GM21367 (cell line): Measurements from ENCODE around the gene JADE1.

ENCODE experiments used
- ATAC-seq: cut with Tn5 transposase; IDR thresholded peaks from one replicate; pipeline ENCODE4 v1.9.1; 2021; ENCODE audit not compliant: unreplicated experiment

Gene JADE1

GRCh38 chr4:128809477-128810330 lies at the start of gene JADE1:
Gene JADE1, plus strand, starts transcription at chr4:128809700. Its CDS starts 22,059 bp downstream, at chr4:128831759.
- ATAC-seq: peak; percentile 44

- ATAC-seq: no peak
Measured at GRCh38 chr4:128766781-128767180, 42.7 kb upstream of the JADE1 start.

DNA sequence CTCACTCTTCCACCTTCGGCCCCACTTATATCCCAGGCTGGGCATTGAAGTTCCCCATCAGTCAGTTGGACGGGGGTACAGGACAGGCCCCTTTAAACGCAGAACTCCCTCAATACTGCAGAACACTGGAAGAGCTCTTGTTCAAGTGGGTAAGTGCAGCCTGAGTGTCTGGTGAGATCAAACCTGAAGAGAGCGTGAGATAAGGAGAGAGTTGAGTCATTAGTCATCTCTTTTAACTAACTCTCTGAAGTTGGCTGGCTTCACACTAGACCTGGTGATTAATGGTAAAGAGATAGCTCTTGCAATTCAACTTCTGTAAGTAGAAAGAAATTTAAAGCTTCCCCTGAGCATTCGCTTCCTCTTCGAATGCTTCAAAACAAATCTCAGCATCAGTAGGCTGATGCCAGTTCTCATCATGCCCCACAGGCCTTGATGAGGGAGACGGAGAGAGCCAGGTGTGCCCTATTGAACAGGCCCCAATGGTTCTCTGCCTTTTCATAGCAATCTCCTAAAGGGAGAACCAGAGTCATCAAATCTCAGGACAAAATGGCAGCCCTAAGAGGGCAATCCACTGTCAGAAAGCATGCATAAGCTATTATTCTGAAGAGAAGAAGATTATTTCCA lies 41.0 kb upstream of the JADE1 start:
- ATAC-seq: no peak

DNA sequence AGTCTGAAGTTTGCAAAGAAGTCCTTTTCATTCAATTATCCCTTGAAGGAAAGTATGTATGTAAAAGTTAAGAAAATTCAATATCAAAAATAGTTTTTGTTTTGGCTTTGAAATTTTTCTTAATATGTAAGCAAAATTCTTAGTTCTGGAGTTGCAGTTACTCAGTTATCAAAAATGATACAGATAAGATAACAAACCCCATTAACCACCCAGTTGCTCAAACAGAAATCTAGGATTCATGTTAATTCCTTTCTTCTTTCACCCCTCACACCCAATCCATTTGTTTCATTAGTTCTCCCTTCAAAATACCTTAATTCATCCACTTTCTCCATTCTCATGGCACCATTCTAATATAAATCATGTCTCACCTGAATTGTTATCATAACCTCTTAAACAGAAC lies 40.5 kb upstream of the JADE1 start:
- ATAC-seq: no peak

GRCh38 chr4:128770807-128771206 lies 38.7 kb upstream of the JADE1 start:
- no peak for ATAC-seq

DNA sequence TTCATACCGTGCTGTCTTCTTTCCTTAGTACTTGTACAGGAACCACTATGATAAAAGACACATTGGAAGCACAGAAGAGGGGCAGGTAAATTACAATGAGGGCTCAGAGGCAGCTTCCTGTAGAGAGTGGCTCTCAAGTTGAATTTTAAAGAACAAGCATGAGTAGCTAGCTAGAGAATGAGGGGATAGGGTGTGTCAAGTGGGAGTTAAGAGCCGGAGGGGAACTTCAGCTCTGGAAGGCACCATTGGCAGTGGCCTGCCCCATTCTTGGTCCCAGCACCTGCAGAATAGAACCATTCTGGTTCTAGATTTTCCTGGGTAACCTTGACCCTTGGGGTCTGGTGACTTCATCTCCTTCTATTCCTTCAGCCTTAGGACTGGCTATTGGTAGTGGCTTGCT lies 34.0 kb upstream of the JADE1 start:
- ATAC-seq: no peak

- ATAC-seq: no peak
Measured at GRCh38 chr4:128775916-128776315, 33.6 kb upstream of the JADE1 start.

- ATAC-seq: no peak
Measured at GRCh38 chr4:128776794-128777216, 32.7 kb upstream of the JADE1 start.

DNA sequence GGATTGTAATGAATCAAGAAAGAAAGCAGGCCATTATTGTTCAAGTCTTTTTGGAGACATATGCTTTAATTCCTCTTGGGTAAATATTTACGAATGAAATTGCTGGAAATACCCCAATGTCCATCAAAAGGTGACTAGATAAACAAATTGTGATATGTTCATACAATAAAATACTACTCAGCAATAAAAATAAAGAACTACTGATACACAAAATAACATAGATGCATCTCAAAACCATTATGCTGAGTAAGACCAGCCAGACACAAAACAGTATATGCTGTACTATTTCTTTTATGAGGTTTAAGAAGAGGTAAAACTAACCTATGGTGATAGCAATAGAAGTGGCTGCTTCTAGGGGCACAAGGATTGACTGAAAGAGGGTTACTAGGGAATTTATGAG lies 28.8 kb upstream of the JADE1 start:
- ATAC-seq: no peak

GRCh38 chr4:128782076-128782715 lies 27.3 kb upstream of the JADE1 start:
- ATAC-seq: no peak

GRCh38 chr4:128782875-128783614 lies 26.5 kb upstream of the JADE1 start:
- ATAC-seq: no peak

DNA sequence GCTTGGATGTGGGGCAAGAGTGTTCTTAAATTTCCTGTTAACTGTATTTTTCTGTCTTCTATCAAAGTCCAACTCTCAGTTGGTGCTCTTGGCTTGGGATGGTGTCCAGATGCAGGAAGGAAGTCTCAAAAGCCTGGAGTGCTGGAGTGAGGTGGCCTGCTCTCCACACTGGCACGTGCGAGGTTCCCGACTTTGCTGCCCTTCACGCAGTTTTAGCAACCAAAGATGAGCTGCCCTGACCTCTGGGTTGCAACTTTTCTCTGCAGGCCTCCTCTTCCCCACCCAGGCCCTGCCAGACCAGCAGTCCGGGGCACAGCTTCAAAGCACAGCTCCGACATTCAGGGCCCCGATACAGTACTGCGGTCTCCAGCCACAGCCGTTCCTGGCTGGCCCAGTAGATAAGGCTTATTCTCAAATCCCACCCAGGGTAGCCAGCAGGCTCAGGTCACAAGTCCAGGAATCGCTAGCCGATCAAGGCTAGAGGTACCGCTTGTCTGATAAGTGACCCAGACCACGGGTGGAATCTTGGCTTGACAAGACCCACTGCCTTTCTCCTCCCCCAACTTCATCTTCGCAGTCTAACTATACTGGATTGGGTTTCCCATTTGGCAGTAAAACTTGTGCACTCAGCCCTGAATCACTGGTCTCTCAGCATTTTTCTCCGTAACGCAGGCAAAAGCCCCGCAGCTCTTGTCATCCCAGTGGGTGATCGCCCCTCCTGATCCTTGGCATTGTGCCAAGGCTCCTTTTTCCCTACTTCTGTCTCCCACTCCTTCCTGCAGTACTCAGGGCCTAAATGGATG lies 21.8 kb upstream of the JADE1 start:
- no peak for ATAC-seq

GRCh38 chr4:128793859-128794672 lies 15.4 kb upstream of the JADE1 start:
- ATAC-seq: no peak

- ATAC-seq: no peak
Measured at GRCh38 chr4:128796934-128797333, 12.6 kb upstream of the JADE1 start.

GRCh38 chr4:128800284-128800683 lies 9.2 kb upstream of the JADE1 start:
- no peak for ATAC-seq

GRCh38 chr4:128800701-128801284 lies 8.7 kb upstream of the JADE1 start:
- ATAC-seq: no peak

- no peak for ATAC-seq
Measured at GRCh38 chr4:128802680-128803628, 6.5 kb upstream of the JADE1 start.

DNA sequence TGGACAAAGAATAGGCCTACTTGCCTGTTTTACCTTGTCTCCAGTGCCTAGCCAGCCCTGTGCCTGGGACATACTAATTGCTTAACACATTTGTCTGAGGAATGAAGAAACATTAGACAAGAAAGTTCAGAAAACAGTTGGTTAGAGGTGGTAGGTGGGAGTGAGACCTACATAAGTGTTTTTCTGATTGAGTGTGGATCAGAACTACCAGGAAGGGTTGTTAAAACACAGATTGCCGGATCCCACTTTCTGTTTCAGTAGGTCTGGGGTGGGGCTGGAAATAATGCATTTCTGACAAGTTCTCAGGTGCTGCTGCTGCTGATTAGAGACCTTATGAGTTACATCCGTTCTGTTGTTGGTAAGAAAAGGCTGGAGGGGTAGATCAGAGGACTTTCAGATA lies 5.7 kb upstream of the JADE1 start:
- peak; percentile 42 for ATAC-seq
